ENCODE measurements around the gene APPL2. TPM values are rescaled to one million over a fixed set of nuclear protein-coding genes. Genes with fewer than 3 reads are reported as not detected.

The APPL2 gene
- total RNA-seq (2022; extraction: Qiagen RNA extraction; ENCODE audit: low read depth) = 21.3 to 28.8 TPM (median 22.9 TPM) in 5 replicates

GRCh38 chr12:105235732-105236476, at the start of gene APPL2:
APPL2 (minus strand) TSS chr12:105236174; CDS start chr12:105236012, 162 bp downstream.

Other genes starting within 250 kb of the APPL2 start
- 35.4 to 40.5 TPM (median 36.0 TPM) in 5 replicates for gene NOPCHAP1, start 249.9 kb downstream of the APPL2 start, total RNA-seq (2022; extraction: Qiagen RNA extraction; ENCODE audit: low read depth)
- gene ALDH1L2, start 151.7 kb downstream of the APPL2 start, total RNA-seq (2022; extraction: Qiagen RNA extraction; ENCODE audit: low read depth) = 2.7 to 3.7 TPM (median 3.6 TPM) in 5 replicates
- 15.5 to 26.3 TPM (median 24.2 TPM) in 5 replicates for gene WASHC4, start 128.4 kb downstream of the APPL2 start, total RNA-seq (2022; extraction: Qiagen RNA extraction; ENCODE audit: low read depth)
- gene C12orf75, start 94.5 kb upstream of the APPL2 start, total RNA-seq (2022; extraction: Qiagen RNA extraction; ENCODE audit: low read depth) = 125 to 140 TPM (median 132 TPM) in 5 replicates

Measured in A549 treated with GW870086 at 1 μM for 4 hours (cell line).